ENCODE data around the gene REST. TPM values are rescaled to one million over a fixed set of nuclear protein-coding genes. Genes with fewer than 3 reads are reported as not detected.

Gene REST
- total RNA-seq, 1 experiment from 2014 or later: 28.3 TPM

GRCh38 chr4:56927196-56927595 is 19.5 kb downstream of the REST start:
- ChIA-PET CTCF (interaction anchor here (0.6 kb wide), 1 partner anchor 25 kb away, joined by 3 read pairs; no protein-coding TSS in a partner anchor), POLR2A (ENCODE audit: unreplicated experiment) (no interaction called here)
- H3K4me2 ChIP-seq: no peak overlapping the region
- H3K4me1 ChIP-seq (replicated peaks; ENCODE audit: insufficient read depth): no peaks in the 10 kb centered on the region
- no peaks in the 10 kb centered on the region for H3K9me3 ChIP-seq (ENCODE audit: insufficient read depth, low read depth)
- no TSS peak for BruUV-seq (replicated peaks)
- no peaks in the 10 kb centered on the region for H3F3A ChIP-seq (ENCODE audit: insufficient read depth, low read depth)
- H3K27me3 ChIP-seq (ENCODE audit: insufficient read depth, low read depth): no peaks in the 10 kb centered on the region
- H2AFZ ChIP-seq: no peak overlapping the region
- no peak overlapping the region for H3K27ac ChIP-seq
- no peak overlapping the region for H3K4me3 ChIP-seq
- intact Hi-C loops (cut with micrococcal nuclease; ENCODE audit: unreplicated experiment): no loop called here
- H3K9me2 ChIP-seq (ENCODE audit: insufficient read depth): no peaks in the 10 kb centered on the region
- DNase-seq: no peak
- H3K36me3 ChIP-seq (ENCODE audit: low read depth): 0 out of 2 replicates have a peak, but pooled peaks cover 3% of the 10 kb centered on the region
- H3K79me2 ChIP-seq (ENCODE audit: low read depth): no peaks in the 10 kb centered on the region
- TF ChIP-seq EZH2 (IDR thresholded peaks at IDR 0.05; ENCODE audit: low read depth) (no peak), CTCF (conservative IDR thresholded peaks at IDR 0.05) (no peak)
- H4K20me1 ChIP-seq (ENCODE audit: insufficient read depth): no peaks in the 10 kb centered on the region; the same call in 1 of the 2 replicates

GRCh38 chr4:56930638-56931037 is 22.9 kb downstream of the REST start:
- H3K79me2 ChIP-seq (ENCODE audit: low read depth): no peaks in the 10 kb centered on the region
- H3K4me3 ChIP-seq: no peak overlapping the region
- CTCF ChIA-PET: no interaction called here
- no peak for TF ChIP-seq EZH2 (IDR thresholded peaks at IDR 0.05; ENCODE audit: low read depth)
- TF ChIP-seq CTCF (conservative IDR thresholded peaks at IDR 0.05): no peak
- BruUV-seq (replicated peaks): no TSS peak
- no peaks in the 10 kb centered on the region for H3K27me3 ChIP-seq (ENCODE audit: insufficient read depth, low read depth)
- no peaks in the 10 kb centered on the region for H3K4me1 ChIP-seq (replicated peaks; ENCODE audit: insufficient read depth)
- no peaks in the 10 kb centered on the region for H4K20me1 ChIP-seq (ENCODE audit: insufficient read depth)
- H3K4me2 ChIP-seq: no peak overlapping the region
- H3F3A ChIP-seq (ENCODE audit: insufficient read depth, low read depth): no peaks in the 10 kb centered on the region
- H3K9me3 ChIP-seq (ENCODE audit: insufficient read depth, low read depth): no peaks in the 10 kb centered on the region
- H3K36me3 ChIP-seq (ENCODE audit: low read depth): no peaks in the 10 kb centered on the region
- H3K27ac ChIP-seq: no peak overlapping the region
- no peaks in the 10 kb centered on the region for H3K9me2 ChIP-seq (ENCODE audit: insufficient read depth)
- POLR2A ChIA-PET (ENCODE audit: unreplicated experiment): no interaction called here
- H2AFZ ChIP-seq: no peak overlapping the region
- intact Hi-C loops (cut with micrococcal nuclease; ENCODE audit: unreplicated experiment): no loop called here
- no peak for DNase-seq

GRCh38 chr4:56931924-56932323 is 24.2 kb downstream of the REST start:
- peaks cover 2% of the 10 kb centered on the region; the same call in 1 of the 2 replicates for H3K4me1 ChIP-seq (replicated peaks; ENCODE audit: insufficient read depth)
- intact Hi-C loops (cut with micrococcal nuclease; ENCODE audit: unreplicated experiment): no loop called here
- no peak for TF ChIP-seq CTCF (conservative IDR thresholded peaks at IDR 0.05)
- no peak for TF ChIP-seq EZH2 (IDR thresholded peaks at IDR 0.05; ENCODE audit: low read depth)
- no peaks in the 10 kb centered on the region for H3K36me3 ChIP-seq (ENCODE audit: low read depth)
- H3K9me3 ChIP-seq (ENCODE audit: insufficient read depth, low read depth): no peaks in the 10 kb centered on the region
- H3K4me2 ChIP-seq: no peak overlapping the region
- no peaks in the 10 kb centered on the region for H3K79me2 ChIP-seq (ENCODE audit: low read depth)
- H3K27ac ChIP-seq: no peak overlapping the region
- no peak overlapping the region for H2AFZ ChIP-seq
- no peak for DNase-seq
- CTCF ChIA-PET: no interaction called here
- no peaks in the 10 kb centered on the region for H3K27me3 ChIP-seq (ENCODE audit: insufficient read depth, low read depth)
- no TSS peak for BruUV-seq (replicated peaks)
- no peaks in the 10 kb centered on the region for H4K20me1 ChIP-seq (ENCODE audit: insufficient read depth)
- no peak overlapping the region for H3K4me3 ChIP-seq
- POLR2A ChIA-PET (ENCODE audit: unreplicated experiment): no interaction called here
- H3F3A ChIP-seq (ENCODE audit: insufficient read depth, low read depth): no peaks in the 10 kb centered on the region
- H3K9me2 ChIP-seq (ENCODE audit: insufficient read depth): no peaks in the 10 kb centered on the region
